HUES48 (cell line): ENCODE data around the gene RPS6KA1.
"Not testable (repeated sequence)": the region's sequence is repeated elsewhere in the genome, so short reads cannot be mapped to it uniquely, and the experiment has no call there.

Source experiments
- H3K27ac ChIP-seq: one replicate; pipeline ENCODE4 v1.7.0; 2013; ENCODE audit warnings: low read depth, low read length, inconsistent platforms
- H3K27me3 ChIP-seq: 2 replicates; pipeline ENCODE4 v1.6.1; 2013; ENCODE audit warnings: mild to moderate bottlenecking, low read length; ENCODE audit not compliant: control insufficient read depth, insufficient read depth
- H3K36me3 ChIP-seq: 2 replicates; pipeline ENCODE4 v1.6.1; 2013; ENCODE audit warnings: low read length; ENCODE audit not compliant: control insufficient read depth, insufficient read depth
- H3K4me1 ChIP-seq: 2 replicates; pipeline ENCODE4 v1.6.1; 2013; ENCODE audit warnings: mild to moderate bottlenecking, low read length; ENCODE audit not compliant: control insufficient read depth, insufficient read depth
- H3K4me3 ChIP-seq: 2 replicates; pipeline ENCODE4 v1.5.1; 2013; ENCODE audit warnings: mild to moderate bottlenecking, low read depth, low read length
- H3K9ac ChIP-seq: 2 replicates; pipeline ENCODE4 v1.6.1; 2013; ENCODE audit warnings: mild to moderate bottlenecking, low read depth, low read length, moderate library complexity
- H3K9me3 ChIP-seq: 2 replicates; pipeline ENCODE4 v1.6.1; 2013; ENCODE audit warnings: low read length; ENCODE audit not compliant: control insufficient read depth, insufficient read depth

Gene RPS6KA1

GRCh38 chr1:26529655-26530409 lies at the start of gene RPS6KA1:
TSS of gene RPS6KA1 (plus strand) at chr1:26529761. CDS start at chr1:26529921, 160 bp downstream.
- peak within 1 kb of the TSS; percentile 82 for H3K27ac ChIP-seq
- H3K4me3 ChIP-seq, result peak within 1 kb of the TSS; percentile 79
- H3K27me3 ChIP-seq, result no peaks in the 10 kb centered on the region
- H3K9me3 ChIP-seq, result no peaks in the 10 kb centered on the region
- no peaks in the 10 kb centered on the region for H3K36me3 ChIP-seq
- H3K4me1 ChIP-seq, result peaks cover 16% of the 10 kb centered on the region
- H3K9ac ChIP-seq, result peak within 1 kb of the TSS; percentile 57; the same call in 1 of the 2 replicates

GRCh38 chr1:26482921-26483320 lies 46.6 kb upstream of the RPS6KA1 start:
- Histone ChIP-seq H3K4me3 (no peak overlapping the region), H3K4me1 (no peaks in the 10 kb centered on the region), H3K27ac (peak overlapping the region; percentile 8), H3K9me3 (no peaks in the 10 kb centered on the region), H3K27me3 (no peaks in the 10 kb centered on the region), H3K36me3 (peaks cover 6% of the 10 kb centered on the region; the same call in 1 of the 2 replicates), H3K9ac (no peak overlapping the region)

- Histone ChIP-seq H3K27me3 (no peaks in the 10 kb centered on the region), H3K27ac (no peak overlapping the region), H3K36me3 (peaks cover 3% of the 10 kb centered on the region; the same call in 1 of the 2 replicates), H3K9ac (no peak overlapping the region), H3K4me1 (no peaks in the 10 kb centered on the region), H3K9me3 (no peaks in the 10 kb centered on the region), H3K4me3 (no peak overlapping the region)
Observed at GRCh38 chr1:26483980-26484379, 45.6 kb upstream of the RPS6KA1 start.

GRCh38 chr1:26490155-26490554 lies 39.4 kb upstream of the RPS6KA1 start:
- H3K9me3 ChIP-seq, result no peaks in the 10 kb centered on the region

GRCh38 chr1:26493267-26493666 lies 36.3 kb upstream of the RPS6KA1 start:
- Histone ChIP-seq H3K27ac (no peak overlapping the region), H3K4me1 (no peaks in the 10 kb centered on the region), H3K4me3 (no peak overlapping the region), H3K9me3 (no peaks in the 10 kb centered on the region), H3K27me3 (no peaks in the 10 kb centered on the region), H3K36me3 (no peaks in the 10 kb centered on the region), H3K9ac (no peak overlapping the region)

More at GRCh38 chr1:26490155-26490554, 39.4 kb upstream of the RPS6KA1 start:
- Histone ChIP-seq H3K27ac (no peak overlapping the region), H3K9ac (no peak overlapping the region), H3K27me3 (no peaks in the 10 kb centered on the region), H3K4me3 (no peak overlapping the region), H3K36me3 (no peaks in the 10 kb centered on the region), H3K4me1 (no peaks in the 10 kb centered on the region)

- Histone ChIP-seq H3K36me3 (no peaks in the 10 kb centered on the region), H3K4me3 (no peak overlapping the region), H3K9me3 (no peaks in the 10 kb centered on the region), H3K9ac (no peak overlapping the region), H3K27ac (no peak overlapping the region), H3K4me1 (no peaks in the 10 kb centered on the region), H3K27me3 (no peaks in the 10 kb centered on the region)
Observed at GRCh38 chr1:26493938-26494337, 35.6 kb upstream of the RPS6KA1 start.

- Histone ChIP-seq H3K9ac (no peak overlapping the region), H3K9me3 (no peaks in the 10 kb centered on the region), H3K36me3 (no peaks in the 10 kb centered on the region), H3K27ac (no peak overlapping the region), H3K27me3 (no peaks in the 10 kb centered on the region), H3K4me1 (no peaks in the 10 kb centered on the region), H3K4me3 (no peak overlapping the region)
Observed at GRCh38 chr1:26496861-26497260, 32.7 kb upstream of the RPS6KA1 start.

GRCh38 chr1:26498894-26499293 lies 30.7 kb upstream of the RPS6KA1 start:
- H3K27ac ChIP-seq, result no peak overlapping the region
- H3K4me1 ChIP-seq, result no peaks in the 10 kb centered on the region
- H3K36me3 ChIP-seq, result no peaks in the 10 kb centered on the region
- no peaks in the 10 kb centered on the region for H3K9me3 ChIP-seq
- H3K4me3 ChIP-seq, result no peak overlapping the region
- no peak overlapping the region for H3K9ac ChIP-seq
- H3K27me3 ChIP-seq, result no peaks in the 10 kb centered on the region

GRCh38 chr1:26500488-26501175 lies 28.9 kb upstream of the RPS6KA1 start:
- peak overlapping the region; percentile 78 for H3K27ac ChIP-seq
- no peaks in the 10 kb centered on the region for H3K27me3 ChIP-seq
- no peaks in the 10 kb centered on the region for H3K4me1 ChIP-seq
- no peaks in the 10 kb centered on the region for H3K36me3 ChIP-seq
- peak overlapping the region; percentile 85 for H3K4me3 ChIP-seq
- H3K9me3 ChIP-seq, result no peaks in the 10 kb centered on the region
- peak overlapping the region; percentile 71 for H3K9ac ChIP-seq

- H3K36me3 ChIP-seq, H3K9me3 ChIP-seq, H3K4me3 ChIP-seq, H3K9ac ChIP-seq, H3K4me1 ChIP-seq, H3K27me3 ChIP-seq, H3K27ac ChIP-seq: not testable (repeated sequence)
Observed at GRCh38 chr1:26510711-26511110, 18.9 kb upstream of the RPS6KA1 start.

GRCh38 chr1:26515836-26516235 lies 13.7 kb upstream of the RPS6KA1 start:
- H3K36me3 ChIP-seq, H3K27me3 ChIP-seq, H3K9me3 ChIP-seq, H3K27ac ChIP-seq, H3K4me3 ChIP-seq, H3K9ac ChIP-seq, H3K4me1 ChIP-seq: not testable (repeated sequence)
